A549 (cell line): ENCODE measurements around the gene NCLN. TPM values are rescaled to one million over a fixed set of nuclear protein-coding genes. Genes with fewer than 3 reads are reported as not detected.

Experiments used
- ATAC-seq, 2 experiments: fragments of 200-7000 bp in 1 of 2; fragments of >200 bp in 1 of 2; cut with Nextera tagmentation in 1 of 2; cut with Tn5 transposase in 1 of 2; 3 replicates each; pipeline versions ENCODE4 v1.8.0 to v1.9.1; 2018 to 2020; ENCODE audit warnings: mild to moderate bottlenecking in 1 of 2, moderate library complexity in 1 of 2
- CTCF ChIA-PET: fragments of 300-600 bp; sonication (Branson Sonifier 250); formaldehyde crosslinking; extraction: SDS; loops from one replicate; lab custom pipeline; 2021; ENCODE audit warnings: antibody characterized with exemption, inconsistent platforms; lab: Yijun Ruan, JAX
- POLR2A ChIA-PET: fragments of 350-600 bp; formaldehyde crosslinking; extraction: SDS; loops from one replicate; lab custom pipeline; 2021; ENCODE audit warnings: antibody characterized with exemption, inconsistent platforms; lab: Yijun Ruan, JAX
- DNase-seq, 2 experiments: peaks; one replicate each; pipeline versions ENCODE4 v3.0.0 to v3.0.0-alpha.2; 2011 to 2016; ENCODE audit warnings: low read depth in 1 of 2, low spot score in 1 of 2
- FAIRE-seq: peaks from 2 replicates; lab custom pipeline; 2011; peaks lifted over from hg19 to GRCh38; lab: Jason Lieb, UNC
- H3K27ac ChIP-seq, 2 experiments: fragments of >200 bp; sonication (Bioruptor Twin); formaldehyde crosslinking; 3 replicates each; pipeline ENCODE4 v1.5.1; 2016 to 2017
- H3K4me1 ChIP-seq: fragments of >200 bp; sonication (Bioruptor Twin); formaldehyde crosslinking; 3 replicates; pipeline ENCODE4 v1.6.1; 2016
- H3K4me2 ChIP-seq: fragments of >200 bp; sonication (Bioruptor Twin); formaldehyde crosslinking; 3 replicates; pipeline ENCODE4 v1.6.1; 2016
- H3K4me3 ChIP-seq: fragments of >200 bp; sonication (Bioruptor Twin); formaldehyde crosslinking; 3 replicates; pipeline ENCODE4 v1.5.1; 2016
- H3K9me3 ChIP-seq: fragments of >200 bp; sonication (Bioruptor Twin); formaldehyde crosslinking; 3 replicates; pipeline ENCODE4 v1.6.1; 2016
- CHD4 ChIP-seq: fragments of 200-600 bp; sonication (generic); IDR thresholded peaks from 2 replicates; pipeline ENCODE4 v1.6.1; 2016; ENCODE audit warnings: antibody characterized with exemption, mild to moderate bottlenecking, borderline replicate concordance
- CTCF ChIP-seq: fragments of >200 bp; sonication (Bioruptor Twin); formaldehyde crosslinking; IDR thresholded peaks from 3 replicates; pipeline ENCODE4 v1.5.1; 2016
- EHF ChIP-seq: fragments of 250-450 bp; sonication (Bioruptor Pico); IDR thresholded peaks from 2 replicates; pipeline ENCODE4 v1.5.0; 2020; ENCODE audit warnings: mild to moderate bottlenecking
- EP300 ChIP-seq, 2 experiments: fragments of >200 bp; sonication (Bioruptor Twin); formaldehyde crosslinking; IDR thresholded peaks; 2 replicates in 1 of 2; 3 replicates in 1 of 2; pipeline ENCODE4 v1.6.1; 2016 to 2017
- GATA3 ChIP-seq: IDR thresholded peaks from 2 replicates; pipeline ENCODE4 v1.6.1; 2012; ENCODE audit warnings: borderline replicate concordance
- HES2 ChIP-seq: fragments of >200 bp; sonication (Bioruptor Twin); formaldehyde crosslinking; IDR thresholded peaks from 2 replicates; pipeline ENCODE4 v1.6.1; 2016
- HOXB13 ChIP-seq: fragments of 250-450 bp; sonication (Bioruptor Pico); IDR thresholded peaks from 2 replicates; pipeline ENCODE4 v1.5.0; 2020; ENCODE audit warnings: low read depth, mild to moderate bottlenecking, moderate library complexity
- JUNB ChIP-seq: fragments of >200 bp; sonication (Bioruptor Twin); formaldehyde crosslinking; IDR thresholded peaks from 2 replicates; pipeline ENCODE4 v1.6.1; 2016
- KDM5A ChIP-seq: fragments of 200-600 bp; sonication (generic); IDR thresholded peaks from 2 replicates; pipeline ENCODE4 v1.6.1; 2016; ENCODE audit warnings: antibody characterized with exemption, mild to moderate bottlenecking
- MAX ChIP-seq: IDR thresholded peaks from 2 replicates; pipeline ENCODE4 v1.6.1; 2012
- MYC ChIP-seq: IDR thresholded peaks from 2 replicates; pipeline ENCODE4 v1.6.1; 2012; ENCODE audit warnings: mild to moderate bottlenecking, inconsistent platforms, low read length, improper control_type of control experiment, borderline replicate concordance
- NR3C1 ChIP-seq: fragments of >200 bp; sonication (Bioruptor Twin); formaldehyde crosslinking; IDR thresholded peaks from 3 replicates; pipeline ENCODE4 v1.6.1; 2017
- POLR2A ChIP-seq: IDR thresholded peaks from 2 replicates; pipeline ENCODE4 v1.6.1; 2012; ENCODE audit warnings: mild to moderate bottlenecking, low read length
- TFCP2L1 ChIP-seq: fragments of 250-450 bp; sonication (Bioruptor Pico); IDR thresholded peaks from 2 replicates; pipeline ENCODE4 v1.5.0; 2021; ENCODE audit warnings: mild to moderate bottlenecking
- TP53 ChIP-seq: fragments of 250-450 bp; sonication (Bioruptor Pico); IDR thresholded peaks from 2 replicates; pipeline ENCODE4 v1.5.0; 2021; ENCODE audit warnings: mild to moderate bottlenecking, moderate library complexity
- USF2 ChIP-seq: fragments of 450-650 bp; IDR thresholded peaks from 2 replicates; pipeline ENCODE4 v1.6.1; 2014; ENCODE audit warnings: antibody characterized with exemption
- ZC3H11A ChIP-seq: fragments of 450-650 bp; IDR thresholded peaks from 2 replicates; pipeline ENCODE4 v1.6.1; 2014; ENCODE audit warnings: antibody characterized with exemption, mild to moderate bottlenecking
- ZFP36 ChIP-seq: fragments of 450-650 bp; IDR thresholded peaks from 2 replicates; pipeline ENCODE4 v1.6.1; 2014; ENCODE audit warnings: borderline replicate concordance; ENCODE audit not compliant: partially characterized antibody
- WGBS: methylation state at CpG from one replicate; pipeline ENCODE4 v1.1.6; 2017; ENCODE audit errors: missing lambda C conversion rate; 5-methylcytosine and 5-hydroxymethylcytosine counted together
- polyA plus RNA-seq, 4 experiments: library from polyadenylated mRNA; depleted of rRNA in 3 of 4; stranded (reverse); fragments of >200 nt; fragmentation: RNase III in 1 of 4; extraction: RNeasy Plus Mini Kit Qiagen cat#74134 plus additional on column Dnase treatment in 1 of 4; gene quantifications; 2 replicates in 3 of 4; 3 replicates in 1 of 4; pipeline ENCODE4 v1.2.3, GENCODE V29; 2011 to 2017

The NCLN gene
- polyA plus RNA-seq, 2 of the 4 experiments (the other 2 are of a cell fraction): 22.8 to 58.5 TPM

GRCh38 chr19:3225169-3225485, 39.4 kb downstream of the NCLN start:
- FAIRE-seq: no peak
- H3K4me1 ChIP-seq: peaks cover 3% of the 10 kb centered on the region; the same call in 1 of the 3 replicates
- no peak for ATAC-seq
- H3K27ac ChIP-seq: no peak overlapping the region
- H3K4me2 ChIP-seq: peak overlapping the region; percentile 96
- no peak for DNase-seq
- no peaks in the 10 kb centered on the region for H3K9me3 ChIP-seq
- TF ChIP-seq KDM5A (no peak), HES2 (no peak), JUNB (no peak), ZC3H11A (no peak), USF2 (no peak), MAX (no peak)
- ChIA-PET CTCF (interaction anchor here (0.7 to 3.3 kb wide), 5 partner anchors 8 to 48 kb away, joined by 3 to 12 read pairs (median 4); no protein-coding TSS in a partner anchor), POLR2A (no interaction called here)
- no CpG with 5 or more reads among the region's 9 CpGs for WGBS
- peak overlapping the region; percentile 56; the same call in 2 of the 3 replicates for H3K4me3 ChIP-seq

- no peak for FAIRE-seq
- 83% methylated on average over 11 of the region's 16 CpGs for WGBS
These were observed 40.0 kb downstream of the NCLN start for GRCh38 chr19:3225677-3226093.

GRCh38 chr19:3227054-3227626, 41.4 kb downstream of the NCLN start:
- ATAC-seq: peak in 1 of 2 experiments; percentile 27; a peak in 2 of 6 replicates
- H3K4me2 ChIP-seq: no peak overlapping the region
- ChIA-PET POLR2A (no interaction called here), CTCF (no interaction called here)
- TF ChIP-seq ZFP36 (peak; percentile 48), HOXB13 (CRISPR knock-in tag) (no peak)
- no peak overlapping the region for H3K27ac ChIP-seq
- 64% methylated on average over 4 of the region's 12 CpGs for WGBS
- H3K9me3 ChIP-seq: no peaks in the 10 kb centered on the region
- FAIRE-seq: no peak
- DNase-seq: no peak
- peaks cover 3% of the 10 kb centered on the region; the same call in 1 of the 3 replicates for H3K4me1 ChIP-seq
- H3K4me3 ChIP-seq: no peak overlapping the region

More at GRCh38 chr19:3225677-3226093, 40.0 kb downstream of the NCLN start:
- TF ChIP-seq EHF: no peak
- no peak for TF ChIP-seq TP53 (CRISPR knock-in tag)
- no peak for TF ChIP-seq POLR2A
- TF ChIP-seq MAX: no peak
- no peak for TF ChIP-seq GATA3
- no peak for TF ChIP-seq CTCF
- TF ChIP-seq NR3C1: no peak
- TF ChIP-seq ZC3H11A: no peak
- TF ChIP-seq EP300 (IDR thresholded peaks at IDR 0.05): no peak
- no peak for TF ChIP-seq TFCP2L1 (CRISPR knock-in tag)
- no peak for TF ChIP-seq MYC
- H3K4me3 ChIP-seq: no peak overlapping the region
- ChIA-PET POLR2A (no interaction called here), CTCF (interaction anchor here (3.3 kb wide), 1 partner anchor 15 kb away, joined by 12 read pairs; no protein-coding TSS in a partner anchor)
- DNase-seq (no peak), ATAC-seq (no peak)
- no peaks in the 10 kb centered on the region for H3K9me3 ChIP-seq
- H3K4me2 ChIP-seq: no peak overlapping the region
- H3K27ac ChIP-seq: no peak overlapping the region
- H3K4me1 ChIP-seq: peaks cover 3% of the 10 kb centered on the region; the same call in 1 of the 3 replicates

- FAIRE-seq: no peak
- H3K4me2 ChIP-seq: no peak overlapping the region
- CTCF ChIA-PET: interaction anchor here (1.4 to 2.5 kb wide), 4 partner anchors 27 to 76 kb away, joined by 3 to 9 read pairs (median 5); no protein-coding TSS in a partner anchor
- H3K27ac ChIP-seq: no peak overlapping the region
- H3K4me3 ChIP-seq: no peak overlapping the region
- no peaks in the 10 kb centered on the region for H3K9me3 ChIP-seq
- no peak for DNase-seq
- H3K4me1 ChIP-seq: no peaks in the 10 kb centered on the region
- 33% methylated on average over 7 of the region's 9 CpGs for WGBS
- ATAC-seq: no peak
- TF ChIP-seq ZFP36 (peak; percentile 68), CHD4 (no peak)
- POLR2A ChIA-PET: no interaction called here
These were observed 43.6 kb downstream of the NCLN start for GRCh38 chr19:3229346-3229743.
